GM13977 (cell line): ENCODE results near the gene HECA.
"Not testable (repeated sequence)": the region's sequence is repeated elsewhere in the genome, so short reads cannot be mapped to it uniquely, and the experiment has no call there.

Experiments
- DNase-seq: peaks from one replicate; pipeline ENCODE4 v3.0.0; 2012; ENCODE audit warnings: low spot score
- in situ Hi-C: fragments of 300-500 bp; cut with MboI; formaldehyde crosslinking; loops from one replicate; pipeline ENCODE4 v1.12.0; 2022; ENCODE audit warnings: low sequenced_read_pairs, low pct_unique_long_range_greater_than_20kb, mixed read lengths, inconsistent platforms; ENCODE audit not compliant: unreplicated experiment
- TF ChIP-seq, protein P1 (sequence below): IDR thresholded peaks from 2 replicates; pipeline ENCODE4 v1.5.1; 2012; ENCODE audit warnings: mild to moderate bottlenecking, control low read depth; ENCODE audit not compliant: insufficient read depth; ENCODE audit errors: extremely low read depth, missing control alignments

HECA gene

DNA sequence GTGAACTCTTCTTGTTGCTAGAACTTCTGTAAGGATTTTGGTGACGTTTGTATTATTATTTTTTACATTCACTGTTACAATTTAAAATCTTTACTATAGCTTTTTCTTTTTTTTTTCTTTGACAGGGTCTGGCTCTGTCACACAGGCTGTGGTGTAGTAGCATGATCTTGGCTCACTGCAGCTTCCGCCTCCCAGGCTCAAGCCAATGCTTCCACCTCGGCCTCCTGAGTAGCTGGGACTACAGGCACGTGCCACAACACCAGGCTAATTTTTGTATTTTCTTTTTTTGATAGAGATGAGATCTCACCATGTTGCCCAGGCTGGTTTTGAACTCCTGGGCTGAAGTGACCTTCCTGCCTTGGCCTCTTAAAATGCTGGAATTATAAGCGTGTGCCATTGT, 21.2 kb downstream of the HECA start:
- TF ChIP-seq, protein P1, sequence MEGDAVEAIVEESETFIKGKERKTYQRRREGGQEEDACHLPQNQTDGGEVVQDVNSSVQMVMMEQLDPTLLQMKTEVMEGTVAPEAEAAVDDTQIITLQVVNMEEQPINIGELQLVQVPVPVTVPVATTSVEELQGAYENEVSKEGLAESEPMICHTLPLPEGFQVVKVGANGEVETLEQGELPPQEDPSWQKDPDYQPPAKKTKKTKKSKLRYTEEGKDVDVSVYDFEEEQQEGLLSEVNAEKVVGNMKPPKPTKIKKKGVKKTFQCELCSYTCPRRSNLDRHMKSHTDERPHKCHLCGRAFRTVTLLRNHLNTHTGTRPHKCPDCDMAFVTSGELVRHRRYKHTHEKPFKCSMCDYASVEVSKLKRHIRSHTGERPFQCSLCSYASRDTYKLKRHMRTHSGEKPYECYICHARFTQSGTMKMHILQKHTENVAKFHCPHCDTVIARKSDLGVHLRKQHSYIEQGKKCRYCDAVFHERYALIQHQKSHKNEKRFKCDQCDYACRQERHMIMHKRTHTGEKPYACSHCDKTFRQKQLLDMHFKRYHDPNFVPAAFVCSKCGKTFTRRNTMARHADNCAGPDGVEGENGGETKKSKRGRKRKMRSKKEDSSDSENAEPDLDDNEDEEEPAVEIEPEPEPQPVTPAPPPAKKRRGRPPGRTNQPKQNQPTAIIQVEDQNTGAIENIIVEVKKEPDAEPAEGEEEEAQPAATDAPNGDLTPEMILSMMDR: no peak
- no peak for DNase-seq
- in situ Hi-C loops: no loop called here

DNA sequence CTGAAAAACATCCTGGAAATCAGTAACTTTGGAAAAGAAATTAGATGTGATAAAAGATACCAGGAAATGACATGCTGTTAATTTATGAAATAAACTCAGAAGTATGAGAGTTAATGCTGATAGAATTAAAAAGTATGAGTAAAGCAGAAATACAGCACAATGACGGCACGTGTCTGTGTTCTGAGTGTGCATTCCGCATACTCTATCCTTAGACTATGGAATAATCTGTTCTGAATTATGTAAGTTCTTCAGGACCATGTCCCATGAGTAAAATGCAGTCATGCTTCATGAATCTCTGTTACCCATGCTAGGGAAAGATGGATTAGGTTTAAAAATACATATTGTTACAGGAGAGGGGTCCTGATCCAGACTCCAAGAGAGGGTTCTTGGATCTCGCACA, 21.7 kb downstream of the HECA start:
- no peak for DNase-seq
- in situ Hi-C loops: no loop called here
- TF ChIP-seq, protein P1: no peak

DNA sequence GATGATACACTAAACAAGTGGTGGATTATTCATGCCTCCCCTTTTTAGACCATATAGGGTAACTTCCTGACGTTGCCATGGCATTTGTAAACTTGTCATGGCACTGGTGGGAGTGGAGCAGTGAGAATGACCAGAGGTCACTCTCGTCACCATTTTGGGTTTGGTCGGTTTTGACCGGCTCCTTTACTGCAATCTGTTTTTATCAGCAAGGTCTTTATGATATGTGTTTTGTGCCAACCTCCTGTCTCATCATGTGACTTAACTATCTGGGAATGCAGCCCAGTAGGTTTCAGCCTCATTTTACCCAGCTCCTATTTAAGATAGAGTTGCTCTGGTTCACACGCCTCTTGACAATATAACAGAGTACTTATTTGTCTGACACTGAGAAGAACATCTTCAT, 22.2 kb downstream of the HECA start:
- in situ Hi-C loops, DNase-seq: not testable (repeated sequence)

DNA sequence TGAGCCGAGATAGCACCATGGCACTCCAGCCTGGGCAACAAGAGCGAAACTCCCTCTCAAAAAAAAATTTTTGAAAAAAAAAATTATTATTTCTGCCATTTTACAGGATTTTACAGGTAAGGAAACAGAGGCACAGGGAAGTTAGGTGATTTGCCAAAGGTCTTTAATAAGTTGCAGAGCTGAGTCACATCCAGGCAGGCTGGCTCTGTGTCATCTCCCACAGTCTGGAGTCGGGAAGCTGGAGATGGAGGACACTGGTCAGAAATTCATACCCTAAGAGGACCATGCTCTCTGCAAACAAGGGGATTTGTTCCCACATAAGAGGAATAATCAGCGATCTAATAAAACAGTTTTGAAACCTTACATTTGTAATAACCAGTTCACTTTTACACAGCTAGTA, 24.1 kb downstream of the HECA start:
- no peak for DNase-seq
- in situ Hi-C loops: no loop called here
- TF ChIP-seq, protein P1: no peak

DNA sequence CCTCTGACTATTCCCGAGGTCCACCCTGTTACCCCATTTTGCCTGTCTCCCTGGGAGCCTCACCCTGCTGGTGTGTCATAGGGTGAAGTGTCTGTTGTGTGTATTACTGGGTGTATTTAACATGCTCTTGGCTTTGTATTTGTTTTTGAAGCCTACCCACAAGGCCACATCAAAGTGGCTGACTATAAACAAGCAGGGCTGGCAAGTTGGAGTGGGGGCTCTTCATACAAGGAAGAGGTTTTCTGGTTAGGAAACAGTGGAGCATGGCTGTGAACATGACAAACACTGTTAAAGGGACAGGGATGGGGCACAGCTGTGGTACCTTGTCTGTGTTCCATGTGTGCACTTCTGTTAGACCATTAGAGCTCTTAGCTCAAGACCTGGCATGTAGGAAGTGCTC, 26.3 kb downstream of the HECA start:
- DNase-seq: no peak
- in situ Hi-C loops: no loop called here
- TF ChIP-seq, protein P1: no peak

DNA sequence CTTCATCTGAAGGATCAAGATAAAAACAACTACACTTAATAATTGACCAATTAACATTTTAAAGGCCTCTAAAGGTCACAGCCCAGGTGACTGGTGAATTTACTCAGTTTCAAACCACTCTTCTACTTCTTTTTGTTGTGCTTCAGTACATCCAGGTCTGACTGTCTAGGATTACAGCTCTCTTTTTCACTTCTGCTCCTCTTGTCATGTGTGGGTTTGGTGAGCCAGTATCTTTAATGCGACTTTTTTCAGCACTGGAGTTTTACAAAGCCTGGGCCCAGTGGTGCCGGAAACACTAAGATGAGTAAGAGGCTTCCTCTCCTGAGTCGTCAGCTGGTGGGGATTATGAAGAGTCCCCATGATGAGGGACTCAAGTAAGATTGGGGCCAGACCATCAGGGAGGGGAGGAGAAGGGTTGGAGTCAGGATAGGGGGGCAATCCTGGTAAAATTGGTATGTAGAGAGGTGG, 27.0 kb downstream of the HECA start:
- DNase-seq: peak; percentile 88
- TF ChIP-seq, protein P1: no peak
- in situ Hi-C loops: no loop called here

DNA sequence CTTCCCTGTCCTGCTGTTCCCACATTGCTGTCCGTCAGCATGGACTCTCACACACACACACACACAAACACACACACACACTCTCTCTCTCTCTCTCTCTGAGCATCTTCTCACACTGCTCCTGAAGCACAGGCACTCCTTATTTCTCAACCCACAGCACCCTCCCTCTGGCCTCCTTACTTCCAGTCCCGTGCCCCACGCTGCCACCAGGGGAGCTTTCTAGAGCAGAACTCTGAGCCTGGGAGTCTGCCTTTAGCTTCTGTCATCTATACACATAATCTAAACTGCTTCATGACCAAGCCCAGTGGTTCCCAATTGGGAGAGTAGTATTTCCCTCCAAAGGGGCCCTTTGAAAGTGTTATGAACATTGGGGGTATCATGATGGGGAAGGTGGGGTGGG, 29.1 kb downstream of the HECA start:
- no peak for DNase-seq
- TF ChIP-seq, protein P1: no peak
- in situ Hi-C loops: no loop called here
